HepG2 (cell line): ENCODE measurements around the gene WDR45B. TPM values are rescaled to one million over a fixed set of nuclear protein-coding genes. Genes with fewer than 3 reads are reported as not detected.

Source experiments
- ATAC-seq: fragments of 200-7000 bp; cut with Tn5 transposase; 3 replicates; pipeline ENCODE4 v1.9.1; 2020; ENCODE audit warnings: mild to moderate bottlenecking, moderate library complexity
- BruUV-seq: library from RNA; stranded (reverse); fragments of 400-500 nt; replicated peaks from 2 replicates; lab custom pipeline; 2021; lab: Mats Ljungman, UMichigan
- CTCF ChIA-PET: fragments of 300-600 bp; formaldehyde crosslinking; extraction: SDS; loops from one replicate; lab custom pipeline; 2021; ENCODE audit warnings: low total read pairs, inconsistent platforms, low intra/inter-chr PET ratio; lab: Yijun Ruan, JAX
- POLR2A ChIA-PET: fragments of 350-600 bp; sonication (Branson Sonifier 250); formaldehyde crosslinking; loops from one replicate; lab custom pipeline; 2020; ENCODE audit warnings: antibody characterized with exemption, inconsistent platforms; lab: Yijun Ruan, JAX
- DNase-seq: peaks from one replicate; pipeline ENCODE4 v3.0.0-alpha.2; 2015; ENCODE audit warnings: low spot score
- FAIRE-seq: peaks from 3 replicates; lab custom pipeline; 2011; peaks lifted over from hg19 to GRCh38; lab: Jason Lieb, UNC
- H2AFZ ChIP-seq: one replicate; pipeline ENCODE4 v1.6.1; 2011; ENCODE audit warnings: low read length, inconsistent platforms
- H3K27ac ChIP-seq: fragments of 300-600 bp; 3 replicates; pipeline ENCODE4 v1.8.0; 2011; ENCODE audit warnings: mixed run types, mild to moderate bottlenecking, mixed read lengths, low read length, inconsistent platforms; ENCODE audit not compliant: insufficient read depth; ENCODE audit errors: extremely low read length
- H3K27me3 ChIP-seq, 2 experiments: fragments of 200-600 bp in 1 of 2; 2 replicates in 1 of 2; 3 replicates in 1 of 2; pipeline versions ENCODE4 v1.6.0 to v1.8.0; 2011; ENCODE audit warnings: low read length in 2 of 2, mild to moderate bottlenecking in 2 of 2, moderate library complexity in 2 of 2, inconsistent platforms in 1 of 2; ENCODE audit not compliant: insufficient read depth in 2 of 2, control insufficient read depth in 1 of 2
- H3K36me3 ChIP-seq, 2 experiments: fragments of 200-600 bp in 1 of 2; replicated peaks in 1 of 2; 2 replicates in 1 of 2; 3 replicates in 1 of 2; pipeline versions ENCODE4 v1.5.1 to v1.8.0; 2011; ENCODE audit warnings: low read length in 2 of 2, inconsistent platforms in 1 of 2; ENCODE audit not compliant: insufficient read depth in 2 of 2, control insufficient read depth in 1 of 2
- H3K4me1 ChIP-seq: 2 replicates; pipeline ENCODE4 v1.5.1; 2012; ENCODE audit warnings: low read length, inconsistent platforms; ENCODE audit not compliant: insufficient read depth
- H3K4me2 ChIP-seq: 2 replicates; pipeline ENCODE4 v1.6.0; 2011; ENCODE audit warnings: low read depth, low read length, inconsistent platforms
- H3K4me3 ChIP-seq, 3 experiments: fragments of 200-600 bp in 1 of 3; sonication (generic), shearing (Covaris generic) in 1 of 3; replicated peaks in 1 of 3; 2 replicates each; pipeline ENCODE4 v1.5.1; 2011 to 2016; ENCODE audit warnings: low read length in 3 of 3, inconsistent platforms in 2 of 3, low read depth in 2 of 3, mild to moderate bottlenecking in 2 of 3, control low read depth in 1 of 3, mixed read lengths in 1 of 3; ENCODE audit not compliant: insufficient read depth in 1 of 3
- H3K79me2 ChIP-seq: one replicate; pipeline ENCODE4 v1.6.1; 2011; ENCODE audit warnings: low read length, inconsistent platforms; ENCODE audit not compliant: insufficient read depth
- H3K9ac ChIP-seq: 2 replicates; pipeline ENCODE4 v1.6.0; 2011; ENCODE audit warnings: mild to moderate bottlenecking, low read depth, low read length, inconsistent platforms; ENCODE audit not compliant: insufficient read depth
- H3K9me3 ChIP-seq: 2 replicates; pipeline ENCODE4 v1.5.1; 2012; ENCODE audit warnings: mild to moderate bottlenecking, low read length
- H4K20me1 ChIP-seq: 2 replicates; pipeline ENCODE4 v1.6.0; 2011; ENCODE audit warnings: inconsistent platforms, mild to moderate bottlenecking, low read length, moderate library complexity; ENCODE audit not compliant: insufficient read depth
- AGO2 ChIP-seq: fragments of 200-400 bp; formaldehyde crosslinking; optimal IDR thresholded peaks from 2 replicates; pipeline ENCODE3; 2017; ENCODE audit warnings: mild to moderate bottlenecking, low read depth, low read length, moderate library complexity
- DNMT1 ChIP-seq: sonication (generic); formaldehyde crosslinking; IDR thresholded peaks from 2 replicates; pipeline ENCODE4 v1.5.1; 2020; ENCODE audit warnings: mild to moderate bottlenecking, missing genetic modification reagents
- ESRRA ChIP-seq: sonication (generic); formaldehyde crosslinking; IDR thresholded peaks from 2 replicates; pipeline ENCODE4 v1.5.1; 2020; ENCODE audit warnings: mild to moderate bottlenecking, low read depth, missing genetic modification reagents
- MXD4 ChIP-seq: IDR thresholded peaks from 2 replicates; pipeline ENCODE4 v1.6.1; 2016; ENCODE audit warnings: mild to moderate bottlenecking, missing biosample characterization, missing genetic modification reagents
- NRL ChIP-seq: sonication (generic); formaldehyde crosslinking; IDR thresholded peaks from 2 replicates; pipeline ENCODE4 v1.5.0; 2020; ENCODE audit warnings: missing genetic modification reagents, mild to moderate bottlenecking, moderate library complexity, borderline replicate concordance
- PAWR ChIP-seq: sonication (generic); formaldehyde crosslinking; IDR thresholded peaks from 2 replicates; pipeline ENCODE4 v1.4.0; 2020; ENCODE audit warnings: missing genetic modification reagents, mild to moderate bottlenecking, borderline replicate concordance
- PCBP2 ChIP-seq: fragments of 200-400 bp; formaldehyde crosslinking; optimal IDR thresholded peaks from 2 replicates; pipeline ENCODE3; 2018; ENCODE audit warnings: low read length, low read depth; ENCODE audit not compliant: poor library complexity, severe bottlenecking
- RAD21 ChIP-seq: fragments of 450-650 bp; formaldehyde crosslinking; IDR thresholded peaks from 2 replicates; pipeline ENCODE4 v1.5.0; 2020; ENCODE audit warnings: mild to moderate bottlenecking
- ZBTB25 ChIP-seq: IDR thresholded peaks from 2 replicates; pipeline ENCODE4 v1.6.1; 2018; ENCODE audit warnings: missing genetic modification reagents
- ZNF24 ChIP-seq: fragments of 450-650 bp; IDR thresholded peaks from 2 replicates; pipeline ENCODE4 v1.6.1; 2017; ENCODE audit warnings: antibody characterized with exemption, mild to moderate bottlenecking
- ZNF251 ChIP-seq: sonication (generic); formaldehyde crosslinking; IDR thresholded peaks from 2 replicates; pipeline ENCODE4 v1.9.0; 2021; ENCODE audit warnings: mild to moderate bottlenecking, missing genetic modification reagents
- ZNF326 ChIP-seq: sonication (generic); formaldehyde crosslinking; IDR thresholded peaks from 2 replicates; pipeline ENCODE4 v1.4.0; 2020; ENCODE audit warnings: missing genetic modification reagents, borderline replicate concordance
- WGBS: methylation state at CpG from one replicate; pipeline ENCODE4 v1.1.6; 2017; ENCODE audit warnings: low lambda C conversion rate; 5-methylcytosine and 5-hydroxymethylcytosine counted together
- in situ Hi-C: cut with HindIII; loops from 2 replicates; pipeline ENCODE4 v1.10.0; 2017; ENCODE audit warnings: low pct_unique_long_range_greater_than_20kb; ENCODE audit not compliant: extremely low pct_ligation_motif_present
- intact Hi-C: fragments of 100-400 bp; cut with micrococcal nuclease; formaldehyde crosslinking; loops from one replicate; pipeline ENCODE4 v1.10.0; 2022; ENCODE audit not compliant: unreplicated experiment
- polyA plus RNA-seq, 8 experiments: library from polyadenylated mRNA; depleted of rRNA in 3 of 8; stranded (reverse) in 7 of 8; unstranded in 1 of 8; fragments of >200 nt; fragmentation: Illumina TruSeq in 4 of 8; extraction: Trizol in 4 of 8; gene quantifications; 2 replicates each; pipeline versions ENCODE4 v1.2.1 to v1.2.3, GENCODE V29; 2011 to 2016; ENCODE audit warnings: low read depth in 4 of 8, missing spikeins in 1 of 8, mixed read lengths in 1 of 8; ENCODE audit not compliant: insufficient read depth in 1 of 8
- total RNA-seq, 5 experiments: library from RNA; depleted of rRNA; stranded (reverse); fragments of >200 nt; fragmentation: Illumina TruSeq; extraction: Trizol; gene quantifications; 2 replicates each; pipeline ENCODE4 v1.2.3, GENCODE V29; 2016; ENCODE audit warnings: low read depth in 1 of 5

The WDR45B gene
- total and polyA plus RNA-seq, 2 of the 13 experiments (the other 11 are each of a cell fraction or from before 2014, with no cell fraction given): 86.2 to 155 TPM

GRCh38 chr17:82656266-82656665, 8.0 kb upstream of the WDR45B start:
- intact Hi-C loops (no loop called here), in situ Hi-C loops (no loop called here)
- no peak overlapping the region for H2AFZ ChIP-seq
- CTCF ChIA-PET: no interaction called here
- POLR2A ChIA-PET: no interaction called here
- H3K4me1 ChIP-seq: peaks cover 31% of the 10 kb centered on the region
- ATAC-seq (no peak), FAIRE-seq (no peak), DNase-seq (no peak)
- H4K20me1 ChIP-seq: no peaks in the 10 kb centered on the region
- no peak overlapping the region for H3K27ac ChIP-seq
- no peak overlapping the region for H3K4me3 ChIP-seq
- no TSS peak for BruUV-seq
- WGBS: 94% methylated on average over 16 of the region's 16 CpGs
- no peak for TF ChIP-seq DNMT1 (CRISPR knock-in tag)
- no peak for TF ChIP-seq PAWR
- TF ChIP-seq NRL (CRISPR knock-in tag): no peak
- no peak for TF ChIP-seq AGO2
- TF ChIP-seq ZNF24: no peak
- TF ChIP-seq ZBTB25 (CRISPR knock-in tag): no peak
- no peak for TF ChIP-seq ZNF251 (CRISPR knock-in tag)
- no peak for TF ChIP-seq MXD4 (CRISPR knock-in tag)
- TF ChIP-seq ESRRA (CRISPR knock-in tag): no peak
- TF ChIP-seq ZNF326 (CRISPR knock-in tag): no peak
- no peak for TF ChIP-seq PCBP2
- no peak for TF ChIP-seq RAD21 (CRISPR knock-in tag)
- H3K27me3 ChIP-seq: no peaks in the 10 kb centered on the region
- no peaks in the 10 kb centered on the region for H3K9me3 ChIP-seq
- no peaks in the 10 kb centered on the region for H3K36me3 ChIP-seq
- no peak overlapping the region for H3K4me2 ChIP-seq
- no peaks in the 10 kb centered on the region for H3K79me2 ChIP-seq
- no peak overlapping the region for H3K9ac ChIP-seq
